HG03159 (cell line): ENCODE data around the gene BABAM2.
"Not testable (repeated sequence)": the region's sequence is repeated elsewhere in the genome, so short reads cannot be mapped to it uniquely, and the experiment has no call there.

Experiments
- ATAC-seq: cut with Tn5 transposase; IDR thresholded peaks from one replicate; pipeline ENCODE4 v1.9.1; 2021; ENCODE audit warnings: mild to moderate bottlenecking, moderate library complexity; ENCODE audit not compliant: unreplicated experiment

BABAM2 gene

DNA sequence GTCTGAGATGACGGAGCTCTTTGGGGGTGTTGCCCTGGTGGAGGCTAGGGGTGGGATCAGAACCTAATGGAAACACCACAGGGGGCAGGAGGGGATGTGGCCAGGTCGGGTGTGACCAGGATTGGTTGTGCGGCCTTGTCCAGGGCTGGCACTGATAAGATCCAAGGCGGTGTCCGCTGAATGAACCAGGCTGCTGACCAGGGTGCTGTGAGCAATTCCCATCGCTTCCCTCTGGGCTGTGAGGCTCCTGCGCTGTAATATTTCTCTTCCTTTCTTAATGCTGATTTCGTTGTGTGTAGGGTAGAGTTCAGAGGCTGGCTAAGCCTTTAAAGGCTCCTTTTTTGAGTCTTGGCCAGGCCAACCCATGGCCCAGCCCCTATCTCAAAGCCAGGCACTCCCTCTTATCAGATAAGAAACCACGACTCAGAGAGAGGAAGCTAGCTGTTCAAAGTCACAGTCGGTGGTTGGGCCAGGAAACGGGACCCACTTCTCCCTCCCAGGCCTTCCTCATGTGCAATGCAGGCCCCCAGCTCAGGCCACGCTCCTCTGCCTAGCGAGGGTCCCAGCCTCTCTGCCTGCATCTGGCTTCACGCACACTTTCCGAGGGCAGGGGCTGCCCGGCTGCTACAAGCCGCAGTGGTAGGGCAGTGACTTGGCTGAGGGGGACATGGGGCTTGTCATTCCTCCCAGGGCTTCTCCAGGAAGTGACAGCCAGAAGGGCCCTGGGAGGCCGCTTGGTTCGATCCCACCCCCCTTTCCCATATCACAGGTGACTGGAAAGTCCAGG, 476.2 kb downstream of the BABAM2 start:
- ATAC-seq = peak; percentile 54

DNA sequence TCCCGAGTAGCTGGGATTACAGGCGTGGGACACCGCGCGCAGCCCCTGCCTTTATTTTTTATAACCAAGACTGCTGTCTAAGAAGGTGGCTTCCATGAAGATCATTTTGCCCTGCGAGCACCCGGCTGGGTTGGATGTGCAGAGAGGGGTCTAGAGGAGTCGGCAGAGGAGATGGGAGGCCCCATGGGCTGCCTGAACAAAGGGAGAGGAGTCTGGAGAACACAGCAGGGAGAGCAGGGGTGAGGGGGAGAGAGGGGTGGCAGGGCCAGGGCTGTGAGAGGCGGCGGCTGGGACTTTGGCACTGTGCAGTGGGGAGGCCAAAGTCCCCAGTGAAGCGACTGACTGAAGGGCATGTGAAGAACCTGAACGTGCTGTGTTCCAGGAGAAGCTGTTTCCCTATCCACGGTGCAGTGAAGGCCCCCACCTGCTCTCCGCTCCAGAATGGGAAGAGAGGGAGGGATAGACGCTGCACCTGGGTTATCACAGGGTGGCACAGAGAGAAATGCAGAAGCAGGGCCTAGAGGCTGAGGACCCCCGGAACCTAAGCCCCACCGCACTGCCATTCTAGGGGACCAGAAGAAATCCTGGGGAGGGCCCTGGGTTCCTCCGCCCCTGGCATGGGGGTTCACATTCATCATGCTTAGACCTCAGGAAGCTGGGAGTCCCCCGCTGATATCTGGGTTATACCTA, 477.3 kb downstream of the BABAM2 start:
- no peak for ATAC-seq

DNA sequence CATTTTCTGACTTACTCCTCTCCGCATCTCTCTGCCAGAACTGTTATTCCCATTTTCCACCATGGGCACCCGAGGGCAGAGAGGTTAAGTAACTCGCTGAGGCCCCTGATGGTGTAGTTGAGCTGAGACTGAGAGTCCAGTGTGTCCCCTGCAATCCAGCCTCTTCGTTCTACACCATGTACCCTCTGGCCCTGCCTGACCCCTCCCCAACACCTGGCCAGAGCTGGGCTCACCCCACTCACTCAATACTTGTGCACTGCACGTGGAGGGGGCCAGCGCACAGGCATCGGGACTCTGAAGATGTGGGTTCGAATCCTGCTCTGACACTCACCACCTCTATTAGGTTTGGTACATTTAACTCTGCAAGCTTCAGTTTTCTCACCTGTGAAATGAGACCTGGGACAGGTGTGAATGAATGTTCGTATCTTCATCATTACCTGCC, 477.8 kb downstream of the BABAM2 start:
- ATAC-seq = no peak

DNA sequence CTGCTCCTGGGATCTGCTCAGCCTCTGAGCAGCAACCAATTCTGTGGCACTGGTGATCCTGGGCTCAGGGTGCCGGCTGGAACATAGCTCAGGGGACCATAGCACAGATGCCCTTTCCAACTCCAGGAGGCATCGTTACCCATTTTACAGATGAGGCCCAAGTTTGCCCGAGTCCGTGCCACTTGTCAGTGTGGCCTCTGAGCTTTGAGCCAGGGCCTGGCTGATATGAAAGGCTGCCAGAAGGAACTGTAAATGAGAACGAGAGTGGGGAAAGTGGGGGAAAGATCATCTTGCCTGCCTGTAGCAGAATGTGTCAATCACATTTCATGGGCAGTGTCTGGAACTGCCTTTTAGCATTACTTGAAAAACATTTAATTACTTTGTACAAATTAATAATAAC, 478.8 kb downstream of the BABAM2 start:
- no peak for ATAC-seq

DNA sequence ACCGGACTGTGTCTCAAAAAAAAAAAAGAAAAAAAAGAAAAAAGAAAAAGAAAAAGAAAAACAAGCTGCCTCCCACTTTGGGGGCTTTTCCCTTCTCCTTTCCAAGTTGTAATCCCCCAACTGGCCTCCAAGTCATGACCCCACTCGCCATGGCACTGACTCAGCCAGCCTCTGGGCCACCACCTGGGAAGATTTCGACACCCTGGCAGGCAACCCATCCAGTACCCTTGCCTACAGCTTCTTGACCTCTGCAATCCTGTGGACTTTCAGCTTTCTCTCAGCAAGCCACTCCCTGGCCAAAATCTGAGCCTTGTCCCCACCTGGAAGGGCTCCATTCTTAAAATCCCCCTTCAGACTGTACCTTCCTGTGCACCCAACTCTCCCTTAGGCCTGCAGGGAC, 479.8 kb downstream of the BABAM2 start:
- ATAC-seq = no peak

DNA sequence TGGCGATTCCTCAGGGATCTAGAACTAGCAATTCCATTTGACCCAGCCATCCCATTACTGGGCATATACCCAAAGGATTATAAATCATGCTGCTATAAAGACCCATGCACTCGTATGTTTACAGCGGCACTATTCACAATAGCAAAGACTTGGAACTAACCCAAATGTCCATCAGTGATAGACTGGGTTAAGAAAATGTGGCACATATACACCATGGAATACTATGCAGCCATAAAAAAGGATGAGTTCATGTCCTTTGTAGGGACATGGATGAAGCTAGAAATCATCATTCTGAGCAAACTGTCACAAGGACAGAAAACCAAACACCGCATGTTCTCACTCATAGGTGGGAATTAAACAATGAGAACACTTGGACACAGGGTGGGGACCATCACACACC, 481.2 kb downstream of the BABAM2 start:
- ATAC-seq = not testable (repeated sequence)

DNA sequence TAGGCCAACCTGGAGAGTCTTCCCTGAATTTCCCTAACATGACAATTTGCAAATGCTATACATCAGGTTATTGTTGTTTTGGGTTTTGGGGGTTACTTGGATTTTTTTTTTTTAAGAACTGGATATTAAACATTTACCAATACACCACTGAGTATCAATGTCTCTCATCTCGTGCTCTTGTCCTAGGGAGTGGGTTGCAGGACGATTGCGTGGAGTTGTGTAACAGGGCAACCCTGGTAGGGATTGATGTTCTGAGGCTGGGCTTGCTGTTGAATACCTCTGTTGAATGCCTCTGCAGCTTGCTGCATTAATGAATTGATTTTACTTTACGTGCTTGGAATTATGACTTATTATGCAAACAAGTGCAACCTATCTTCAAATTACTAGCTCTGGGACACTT, 483.3 kb downstream of the BABAM2 start:
- no peak for ATAC-seq

DNA sequence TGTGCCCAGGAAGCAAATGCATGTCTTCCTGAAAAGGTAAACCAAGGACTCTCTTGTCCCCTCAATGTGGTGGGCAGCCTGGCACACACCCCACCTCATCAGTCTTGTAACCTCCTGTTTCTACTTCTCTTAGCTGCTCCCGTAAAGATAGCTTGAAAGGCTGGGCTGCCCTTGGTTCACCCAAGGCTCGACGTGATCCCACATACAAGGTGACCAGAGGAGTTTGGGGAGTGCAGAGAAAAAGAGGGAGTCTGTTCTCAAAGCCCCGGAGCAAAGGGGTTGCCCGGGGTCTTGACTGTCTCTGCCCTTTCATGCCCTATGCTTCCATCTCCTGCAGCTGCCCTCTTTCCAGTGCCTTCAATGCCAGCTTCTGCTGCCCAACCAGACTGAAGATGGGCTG, 483.8 kb downstream of the BABAM2 start:
- ATAC-seq = no peak

DNA sequence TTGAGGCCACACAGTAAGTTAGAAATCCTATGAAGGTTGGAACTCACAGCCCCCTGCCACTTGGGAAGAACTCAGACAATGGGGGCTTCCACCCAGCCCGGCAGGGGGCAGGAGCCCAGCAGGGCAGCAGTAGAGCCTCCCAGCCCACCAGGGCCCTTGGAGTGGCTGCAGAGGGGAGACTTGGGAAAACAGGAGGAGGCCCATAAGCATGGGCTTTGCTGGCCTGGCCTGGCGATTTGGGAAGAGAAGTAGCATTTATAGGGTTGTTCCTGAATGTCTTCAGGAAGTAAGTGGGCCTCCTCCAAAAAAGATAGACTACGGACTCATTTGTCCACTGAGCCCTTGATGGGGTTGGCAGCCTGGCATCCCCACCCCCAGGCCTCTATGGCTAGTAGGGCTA, 484.7 kb downstream of the BABAM2 start:
- no peak for ATAC-seq

DNA sequence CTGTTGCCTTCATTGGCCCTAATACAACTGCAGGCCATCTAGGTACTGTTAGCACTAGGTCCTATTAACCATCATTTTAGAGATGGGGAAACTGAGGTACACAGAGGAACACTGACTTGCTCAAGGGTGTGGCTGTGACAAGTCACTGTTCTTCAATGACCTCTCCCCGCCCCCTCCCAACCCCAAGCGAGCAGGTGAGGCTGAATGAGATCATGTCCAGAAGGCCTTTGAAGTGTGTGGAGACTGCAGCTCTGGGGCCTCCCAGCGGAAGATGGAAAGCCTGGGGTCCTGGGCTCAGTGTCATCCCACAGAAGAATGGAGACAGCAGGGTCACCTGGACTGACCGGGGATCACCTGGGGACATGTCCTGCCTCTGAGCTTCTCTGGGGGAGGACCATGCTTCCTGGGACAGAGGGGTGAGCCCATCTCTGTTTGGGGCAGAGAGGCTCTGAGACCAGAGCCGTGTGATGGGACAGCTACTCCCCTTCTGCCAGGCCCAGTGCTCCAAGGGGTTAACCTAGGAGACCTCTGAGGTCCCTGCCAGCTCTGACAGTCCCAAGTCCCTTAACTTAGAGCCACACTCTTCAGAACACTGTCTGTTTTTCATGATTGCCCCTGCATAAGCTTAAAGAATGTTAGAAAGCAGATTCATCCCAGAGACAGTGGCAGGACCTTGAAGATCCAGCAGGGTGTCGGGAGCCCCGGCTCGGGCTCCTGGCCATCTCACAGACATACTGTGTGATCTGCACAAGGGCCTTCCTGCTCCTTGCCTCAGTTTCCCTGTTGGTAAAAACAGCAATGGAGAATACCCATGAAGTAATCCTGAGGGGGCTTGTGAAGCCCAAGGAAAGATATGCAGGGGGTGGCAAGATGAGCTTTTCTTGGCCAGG, 485.5 kb downstream of the BABAM2 start:
- ATAC-seq = no peak

DNA sequence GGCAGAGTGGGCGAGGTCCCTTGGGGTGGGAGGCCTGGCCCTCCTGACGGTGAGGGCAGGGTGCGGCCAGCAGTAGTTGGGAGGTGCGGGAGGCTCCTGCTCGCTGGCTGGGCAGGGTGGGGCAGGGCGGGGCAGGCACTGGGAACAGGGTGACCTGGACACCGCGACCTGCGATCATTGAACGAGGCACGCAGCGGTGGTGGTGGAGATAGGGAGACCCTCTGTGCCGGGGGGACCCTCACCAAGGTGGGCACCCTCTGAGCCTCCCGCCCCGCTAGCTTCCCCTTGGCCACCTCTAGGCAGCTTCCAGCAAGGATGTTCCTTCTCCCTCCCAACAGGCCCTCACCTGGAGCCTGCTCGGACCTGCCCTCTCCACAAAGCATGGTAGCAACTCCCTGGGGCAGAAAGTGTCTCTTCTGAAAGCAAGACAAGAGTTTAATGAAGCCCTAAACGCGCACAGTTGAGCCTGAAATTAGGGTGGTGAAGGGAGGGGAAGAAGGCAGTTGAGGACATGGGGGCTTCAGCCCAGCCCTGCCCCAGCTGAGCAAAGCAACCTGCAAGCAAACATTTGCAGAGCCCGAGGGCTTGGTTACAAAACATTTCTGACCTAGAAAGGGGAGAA, 486.8 kb downstream of the BABAM2 start:
- ATAC-seq = no peak

DNA sequence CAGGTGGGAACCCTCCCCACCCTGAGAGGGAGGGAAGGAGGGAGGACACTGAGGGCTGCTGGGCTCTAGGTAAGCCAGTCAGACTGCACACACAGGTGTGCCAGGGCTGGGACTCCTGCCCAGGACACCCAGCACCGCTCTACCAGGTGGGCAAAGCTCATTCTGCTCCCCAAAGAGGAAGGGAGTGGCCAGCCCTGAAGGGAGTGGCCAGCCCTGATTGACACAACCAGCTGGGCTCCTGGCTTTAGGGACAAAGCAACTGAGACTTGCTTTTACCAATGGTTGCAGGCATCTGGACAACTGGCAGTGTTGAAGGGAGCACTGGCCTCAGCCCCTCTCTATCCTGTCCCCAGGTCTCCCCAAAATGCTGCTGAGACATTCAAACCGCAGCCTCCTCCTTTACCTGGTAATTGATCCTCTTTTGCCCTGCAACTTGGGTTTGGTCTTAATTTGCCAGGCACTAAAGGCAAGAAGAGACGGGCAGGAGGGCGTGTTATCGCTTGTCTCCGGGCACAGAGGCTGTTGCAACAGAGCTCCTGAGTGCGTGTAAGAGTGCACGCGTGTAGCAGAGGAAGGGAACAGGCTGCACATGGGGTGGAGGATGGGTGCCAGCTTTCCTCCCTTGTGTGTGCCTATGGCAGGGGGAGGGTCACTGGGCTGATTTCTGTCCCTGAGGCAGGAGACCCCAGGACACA, 487.6 kb downstream of the BABAM2 start:
- ATAC-seq = no peak

DNA sequence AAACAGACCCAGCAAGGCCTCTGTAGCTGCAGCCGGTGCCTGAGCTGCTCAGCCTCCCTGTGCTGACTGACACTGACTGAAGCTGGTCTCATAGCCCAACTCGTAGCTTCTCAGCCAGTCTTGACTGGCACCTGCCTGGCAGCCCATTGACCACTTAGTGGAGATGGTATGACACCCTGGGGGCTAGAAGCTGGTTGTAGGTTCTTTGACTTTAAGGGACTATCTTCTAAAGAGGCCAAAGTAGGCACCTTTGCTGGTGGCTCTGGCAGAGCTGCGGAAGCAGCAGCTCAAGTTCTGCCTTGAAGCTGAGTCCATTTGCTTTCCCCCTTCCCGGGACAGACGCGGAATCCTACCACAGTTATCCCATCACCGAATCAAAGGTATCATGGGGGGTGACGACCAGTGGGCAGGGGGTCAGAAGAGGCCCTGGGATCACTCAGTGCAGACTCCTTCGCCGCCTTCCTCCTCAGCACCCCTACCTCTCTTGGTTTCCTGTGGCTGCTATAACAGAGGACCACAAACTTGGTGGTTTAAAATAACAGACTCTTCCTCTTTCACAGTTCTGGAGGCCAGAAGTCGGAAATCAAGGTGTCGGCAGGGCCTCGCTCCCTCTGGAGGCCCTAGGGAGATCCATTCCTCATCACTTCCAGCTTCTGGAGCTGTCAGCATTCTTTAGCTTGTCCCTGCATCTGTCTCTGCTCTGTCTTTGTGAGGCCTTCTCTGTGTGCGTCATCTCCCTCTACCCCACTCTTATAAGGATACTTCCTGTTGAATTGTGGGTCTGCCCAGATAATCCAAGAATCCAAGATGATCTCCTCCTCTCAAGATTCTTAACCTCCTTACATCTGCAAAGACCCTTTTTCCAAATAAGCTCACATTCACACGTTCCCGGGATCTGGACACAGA, 488.4 kb downstream of the BABAM2 start:
- ATAC-seq = no peak

DNA sequence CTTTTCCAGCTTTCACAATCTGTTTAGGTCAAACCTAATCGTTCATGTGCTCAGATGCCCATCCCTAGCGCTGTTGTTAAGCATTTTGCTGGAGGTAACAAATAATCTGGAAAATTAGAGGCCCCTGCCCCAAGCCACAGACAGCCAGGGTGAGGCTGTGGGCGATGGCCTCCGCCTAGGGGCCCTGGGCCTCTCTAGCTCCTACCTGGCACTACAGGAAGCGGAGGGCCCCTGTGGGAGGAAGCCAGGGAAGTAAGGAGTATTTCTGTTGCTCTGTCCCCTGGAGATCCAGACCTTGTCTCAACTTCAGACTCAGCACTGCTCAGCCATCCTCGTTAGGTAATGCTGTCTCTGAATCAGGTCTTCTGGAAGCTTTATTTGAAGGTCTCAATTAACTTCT, 489.7 kb downstream of the BABAM2 start:
- no peak for ATAC-seq

DNA sequence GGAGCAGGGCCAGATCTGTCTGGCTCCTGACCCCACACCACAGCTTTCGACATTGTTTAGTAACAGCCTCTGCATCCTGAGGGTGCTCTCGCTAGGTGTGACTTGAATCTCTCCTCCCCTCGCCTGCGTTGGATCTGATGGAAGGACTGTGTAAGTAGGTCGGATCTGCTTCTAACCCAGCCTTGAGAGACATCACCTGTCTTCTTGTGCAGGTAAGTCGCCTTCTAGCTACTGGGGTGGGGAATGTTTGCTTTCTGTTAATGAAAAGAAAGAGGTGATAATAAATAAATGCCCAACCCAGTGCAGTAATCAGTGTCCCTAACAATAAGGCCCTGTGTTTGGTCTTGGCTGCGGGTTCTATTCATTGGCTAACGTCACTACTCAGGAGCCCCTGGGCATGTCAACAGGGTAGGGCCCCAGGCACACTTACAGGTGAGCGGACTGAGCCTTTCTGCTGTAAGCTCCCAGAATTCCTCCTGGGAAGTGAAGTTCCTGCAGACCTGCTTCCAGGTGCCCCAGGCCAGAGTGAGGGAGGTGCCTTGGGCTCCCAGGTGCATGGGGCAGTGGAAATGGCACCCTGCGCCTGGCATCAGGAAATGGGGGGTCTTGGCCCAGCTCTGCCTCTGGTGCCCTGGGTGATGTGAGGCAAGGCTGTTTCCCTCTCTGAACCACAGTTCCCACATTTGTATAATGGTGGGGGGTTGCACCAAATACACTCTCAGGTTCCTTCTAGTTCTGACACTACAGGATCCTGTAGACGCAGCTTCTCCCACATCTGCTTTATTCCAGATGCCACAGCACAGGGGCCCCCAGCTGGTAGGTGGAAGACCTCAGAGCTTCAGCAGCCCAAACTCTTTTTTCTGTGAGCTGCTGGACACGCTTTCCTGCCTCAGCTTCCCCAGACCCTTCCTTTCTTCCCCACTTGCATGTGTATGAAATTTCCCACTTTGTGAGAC, 491.0 kb downstream of the BABAM2 start:
- ATAC-seq = no peak

DNA sequence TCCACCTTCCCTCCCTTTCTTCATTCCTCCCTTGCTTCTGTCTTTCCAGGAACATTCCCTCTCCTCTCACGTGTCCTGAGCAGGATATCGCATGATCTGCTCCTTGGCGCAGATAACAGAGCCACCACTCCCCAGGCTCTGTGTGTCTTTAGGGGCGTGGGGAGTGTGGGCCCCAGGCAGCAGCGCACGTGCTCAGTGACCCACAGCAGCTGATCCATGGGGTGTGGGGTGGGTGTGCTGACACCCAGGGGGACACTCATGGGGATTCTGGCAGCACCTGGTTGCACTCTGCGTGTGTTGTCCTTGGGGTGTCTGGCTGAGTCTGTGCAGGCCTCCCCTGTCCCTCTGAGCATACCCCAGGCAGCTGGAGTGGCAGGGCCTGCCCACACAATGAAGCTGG, 492.2 kb downstream of the BABAM2 start:
- no peak for ATAC-seq

DNA sequence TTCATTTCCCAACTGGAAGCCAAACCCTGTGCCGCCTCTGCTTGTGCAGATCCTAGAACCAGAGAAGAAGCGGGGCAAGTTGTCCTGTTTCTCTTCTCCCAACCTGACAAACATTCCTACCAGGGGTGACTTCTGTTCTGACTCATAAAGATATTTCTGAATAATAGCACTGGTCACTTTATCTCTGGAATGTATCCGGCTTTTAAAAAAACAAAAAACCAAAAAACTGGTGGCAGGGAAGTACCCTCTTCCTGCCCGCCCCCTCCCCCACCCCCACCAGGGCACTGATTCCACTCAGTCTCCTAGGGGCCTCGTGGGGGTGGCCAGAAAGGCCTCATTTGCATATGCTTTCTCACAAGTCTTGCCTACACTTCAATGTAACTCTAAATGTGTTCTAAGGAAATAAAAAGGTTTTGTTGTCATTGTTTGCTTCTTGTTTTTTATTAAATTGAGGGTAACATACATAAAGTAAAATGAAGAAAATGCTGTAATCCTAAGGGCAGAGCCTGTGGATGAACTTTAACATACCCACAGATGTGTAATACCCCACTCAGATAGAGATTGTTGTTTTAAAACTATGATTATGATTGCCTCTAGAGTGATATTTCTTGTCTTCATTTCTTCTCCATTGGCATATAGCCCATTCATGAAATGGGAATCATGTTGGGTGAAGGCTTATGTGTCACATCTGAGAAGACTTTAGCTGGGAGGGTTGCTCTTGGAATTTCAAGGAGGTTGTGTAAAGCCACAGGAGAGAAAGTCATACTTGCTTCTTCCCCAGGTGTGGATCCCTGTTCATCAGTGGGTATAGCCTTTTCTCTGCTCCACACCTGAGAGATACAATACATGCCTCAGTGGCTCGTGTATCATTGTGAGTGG, 496.8 kb downstream of the BABAM2 start:
- no peak for ATAC-seq
